Left ventricle myocardium superior (tissue), 1 donor: ENCODE results near the gene GSE1. TPM values are rescaled to one million over a fixed set of nuclear protein-coding genes. Genes with fewer than 3 reads are reported as not detected.

Experiments used
- ATAC-seq: fragments of 200-7000 bp; cut with Tn5 transposase; one replicate; pipeline ENCODE4 v1.9.1; 2020; ENCODE audit warnings: mild to moderate bottlenecking, moderate library complexity
- DNase-seq: peaks from one replicate; pipeline ENCODE4 v3.0.0-alpha.2; 2020
- intact Hi-C: fragments of 100-400 bp; cut with micrococcal nuclease; formaldehyde crosslinking; loops from one replicate; pipeline ENCODE4 v1.11.0; 2022
- total RNA-seq: library from RNA; stranded (reverse); fragmentation: NEBNext Ultra II Directional; extraction: Animal tissue kit (Norgen Biotek cat#: 25700); gene quantifications from one replicate; pipeline ENCODE4 v1.2.1, GENCODE V29; 2021
- donor health status: DM: no; HTN: yes; CAD: no; lungs with severe emphysema.

Gene GSE1
- total RNA-seq, 1 donor from 2014 or later = 40.4 TPM

DNA sequence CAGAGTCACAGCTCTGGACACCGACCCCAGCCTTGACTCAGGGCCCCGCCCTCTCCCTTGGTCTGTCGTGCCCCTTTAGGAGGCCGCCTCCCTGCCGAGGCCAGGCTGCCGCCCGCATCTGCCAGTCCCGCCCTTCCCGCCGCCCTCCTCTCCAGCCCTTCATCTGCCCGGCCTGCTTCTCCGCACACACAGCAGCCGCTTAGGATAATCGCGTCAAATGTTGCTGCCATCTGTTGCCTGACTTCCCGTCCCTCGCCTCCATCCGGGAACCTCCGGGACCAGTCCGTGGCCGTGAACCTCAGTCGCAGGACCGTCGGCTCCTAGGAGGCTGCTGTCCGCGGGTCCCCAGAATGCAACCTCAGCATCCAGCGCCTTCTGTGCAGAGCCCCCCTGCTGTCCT, 11.9 kb downstream of the GSE1 start:
- ATAC-seq = no peak
- intact Hi-C loops = no loop called here
- DNase-seq = no peak

- no peak for DNase-seq
- intact Hi-C loops = no loop called here
These were observed 12.5 kb downstream of the GSE1 start for GRCh38 chr16:85625485-85626117.

DNA sequence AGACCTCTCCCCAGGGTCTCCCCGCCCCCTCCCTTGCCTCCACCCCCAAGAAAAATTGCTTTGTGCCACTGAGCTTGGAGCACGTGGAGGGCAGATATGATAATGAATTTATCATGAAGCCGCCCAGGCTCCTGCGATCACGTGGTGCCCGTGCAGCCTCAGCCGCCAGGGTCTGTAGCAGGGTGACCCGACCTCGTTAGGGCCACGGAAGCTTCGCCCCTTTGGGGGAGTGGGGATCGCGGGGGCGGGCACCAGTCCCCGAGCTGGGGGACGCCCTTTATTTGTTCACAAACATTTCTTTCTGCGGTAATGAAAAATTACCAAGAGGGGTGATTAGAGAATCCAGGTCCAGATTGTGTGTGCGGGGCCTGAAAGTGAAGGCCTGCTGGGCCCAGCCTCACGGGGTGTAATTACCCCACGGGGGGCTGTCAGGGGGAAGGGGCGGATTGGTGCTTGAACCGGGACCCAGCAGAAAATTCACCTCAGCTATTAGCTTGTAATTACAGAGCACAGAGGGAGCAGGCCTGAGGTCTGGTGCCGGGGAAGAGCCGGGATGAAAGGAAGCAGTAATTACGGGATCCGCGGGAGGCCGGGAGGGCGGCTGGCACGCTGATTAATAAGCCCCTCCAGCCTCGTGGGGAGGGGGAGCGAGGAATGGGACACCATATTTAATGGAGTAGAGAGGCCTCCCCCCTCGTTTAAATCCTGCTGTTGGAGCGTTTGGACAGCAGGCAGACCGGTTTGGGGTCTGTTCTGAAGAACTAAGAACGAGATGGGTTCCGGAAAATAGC, 13.3 kb downstream of the GSE1 start:
- ATAC-seq = peak; percentile 26
- intact Hi-C loops = no loop called here
- DNase-seq = no peak

More at GRCh38 chr16:85625485-85626117, 12.5 kb downstream of the GSE1 start:
- ATAC-seq = no peak

DNA sequence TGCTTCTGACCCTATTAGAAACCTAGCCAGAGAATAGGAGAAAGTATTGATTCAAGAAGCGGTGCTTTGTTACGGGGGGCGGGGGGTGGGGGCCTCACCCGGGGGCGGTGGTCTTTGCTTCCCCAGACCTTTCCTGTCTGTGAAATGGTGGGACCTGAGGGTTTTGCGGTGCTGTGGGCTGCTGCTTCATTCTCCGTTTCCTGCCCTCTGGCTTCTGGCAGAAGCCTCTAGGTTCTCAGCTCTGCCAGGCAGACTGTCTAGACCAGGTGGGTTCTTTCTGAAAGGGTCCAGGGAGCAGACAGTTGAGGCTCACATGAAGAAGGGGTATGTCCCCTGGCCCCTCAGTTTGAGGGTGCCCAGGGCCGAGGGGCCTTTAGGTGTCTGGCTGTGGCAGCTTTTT, 14.0 kb downstream of the GSE1 start:
- intact Hi-C loops = no loop called here
- ATAC-seq (no peak), DNase-seq (no peak)

DNA sequence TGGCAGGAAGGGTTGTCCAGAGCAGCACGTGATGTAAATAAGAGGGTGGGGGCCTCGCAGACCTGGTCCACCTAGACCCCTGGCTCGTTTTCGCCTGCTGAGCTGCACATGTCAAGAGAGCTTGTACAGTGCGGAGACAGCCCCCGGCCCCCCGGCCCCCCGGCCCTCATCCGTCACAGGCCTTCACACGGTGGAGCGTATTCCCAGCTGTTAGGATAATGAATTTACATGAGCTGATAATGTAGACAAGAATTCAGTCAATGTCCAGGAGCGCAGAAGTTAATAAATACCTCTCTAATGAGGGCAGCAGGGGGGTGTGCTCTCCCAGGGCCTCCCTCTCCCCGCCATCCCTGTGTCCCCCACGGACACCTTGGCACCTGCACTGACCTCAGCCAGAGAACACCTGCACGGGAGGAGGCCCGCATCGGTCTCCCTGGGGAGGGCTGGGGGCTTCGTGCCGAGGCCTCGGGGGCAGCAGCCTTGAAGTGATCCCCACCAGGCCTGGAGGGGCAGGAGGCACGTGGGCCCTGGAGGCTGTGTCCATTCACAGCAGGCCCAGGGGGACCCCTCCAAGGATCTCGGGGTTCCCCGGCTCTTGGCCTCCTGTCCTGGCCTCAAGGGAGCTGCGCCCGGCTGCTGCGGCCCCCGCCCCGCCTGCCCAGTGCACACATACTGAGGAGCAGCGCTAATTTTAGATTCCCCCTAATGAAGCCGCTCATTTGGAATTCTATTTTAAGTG, 14.6 kb downstream of the GSE1 start:
- peak; percentile 80 for ATAC-seq
- intact Hi-C loops = no loop called here
- peak; percentile 81 for DNase-seq

DNA sequence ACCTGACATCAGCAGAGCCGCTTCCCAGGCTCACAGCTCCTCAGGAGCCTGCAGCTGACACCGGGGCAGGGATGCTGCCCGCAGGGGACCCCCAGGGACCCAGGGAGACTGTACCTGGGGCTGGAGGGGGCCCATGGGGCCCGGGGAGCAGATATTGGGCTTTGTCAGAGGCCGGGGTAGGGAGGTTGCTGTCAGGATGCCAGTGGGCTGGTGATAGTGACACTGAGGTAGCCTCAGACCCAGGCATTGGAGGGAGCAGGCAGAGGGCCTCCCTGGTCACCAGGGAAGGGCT, 15.1 kb downstream of the GSE1 start:
- DNase-seq (no peak), ATAC-seq (peak; percentile 1)
- intact Hi-C loops = no loop called here

DNA sequence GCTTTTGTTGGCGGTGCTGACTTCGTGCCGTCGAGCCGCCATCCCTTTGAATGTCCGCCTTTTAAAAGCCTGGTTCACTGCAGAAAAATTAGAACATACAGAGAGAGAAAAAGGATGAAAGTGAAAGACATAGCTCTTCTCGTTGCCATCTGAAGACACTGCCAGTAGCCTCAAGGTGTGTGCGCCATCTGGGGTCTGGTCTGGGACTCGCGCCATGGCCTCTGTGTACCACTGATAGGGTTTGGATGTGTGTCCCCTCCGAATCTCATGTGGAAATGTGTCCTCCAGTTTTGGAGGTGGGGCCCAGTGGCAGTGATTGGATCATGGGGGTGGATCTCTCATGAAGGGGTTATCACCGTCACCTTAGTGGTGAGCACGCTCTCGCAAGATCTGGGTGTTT, 15.5 kb downstream of the GSE1 start:
- no peak for ATAC-seq
- intact Hi-C loops = no loop called here
- no peak for DNase-seq

DNA sequence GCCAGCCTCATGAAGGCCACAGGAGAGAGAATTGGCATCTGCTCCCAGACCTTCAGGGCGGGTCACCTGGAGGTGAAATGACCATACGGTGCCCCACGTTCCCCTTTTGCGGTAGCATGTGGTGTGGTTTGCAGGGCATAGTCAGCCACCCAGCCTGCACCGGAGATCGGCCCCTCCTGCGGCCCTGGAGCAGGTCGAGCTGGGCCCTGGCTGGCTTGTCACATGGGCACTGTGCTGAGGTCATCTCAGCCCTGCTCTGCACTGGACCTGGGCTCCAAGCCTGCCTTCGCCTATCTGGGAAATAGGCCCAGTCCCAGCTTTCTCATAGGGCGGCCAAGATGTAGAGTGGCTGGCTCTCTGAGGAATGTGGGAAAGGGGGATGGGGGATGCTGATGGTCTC, 16.2 kb downstream of the GSE1 start:
- intact Hi-C loops = no loop called here
- ATAC-seq = peak; percentile 72
- DNase-seq = peak; percentile 74

- DNase-seq = no peak
- intact Hi-C loops = no loop called here
- ATAC-seq = no peak
These were observed 16.7 kb downstream of the GSE1 start for GRCh38 chr16:85629853-85630252.

DNA sequence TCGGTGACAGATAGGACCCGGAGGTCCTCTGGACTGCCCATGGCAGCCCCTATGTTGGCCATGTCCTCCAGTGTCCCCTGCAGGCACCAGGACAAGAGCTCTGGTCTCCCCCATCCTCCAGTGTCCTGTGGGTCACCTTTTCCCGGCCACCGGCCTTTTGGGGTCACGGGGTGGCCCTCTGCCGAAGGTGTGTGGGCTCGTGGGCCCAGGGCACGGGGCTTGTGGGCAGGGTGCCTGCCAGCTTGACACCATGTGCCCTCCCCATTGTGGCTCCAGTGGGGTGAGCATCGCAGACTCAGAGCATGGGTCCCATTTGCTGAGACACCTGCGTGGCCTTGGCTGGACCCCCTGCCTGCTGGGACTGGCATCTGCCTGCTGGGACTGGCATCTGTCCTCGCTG, 18.1 kb downstream of the GSE1 start:
- intact Hi-C loops = no loop called here
- ATAC-seq (no peak), DNase-seq (no peak)

GRCh38 chr16:85631802-85632393, 18.8 kb downstream of the GSE1 start:
- intact Hi-C loops = no loop called here
- ATAC-seq = no peak
- DNase-seq = no peak

DNA sequence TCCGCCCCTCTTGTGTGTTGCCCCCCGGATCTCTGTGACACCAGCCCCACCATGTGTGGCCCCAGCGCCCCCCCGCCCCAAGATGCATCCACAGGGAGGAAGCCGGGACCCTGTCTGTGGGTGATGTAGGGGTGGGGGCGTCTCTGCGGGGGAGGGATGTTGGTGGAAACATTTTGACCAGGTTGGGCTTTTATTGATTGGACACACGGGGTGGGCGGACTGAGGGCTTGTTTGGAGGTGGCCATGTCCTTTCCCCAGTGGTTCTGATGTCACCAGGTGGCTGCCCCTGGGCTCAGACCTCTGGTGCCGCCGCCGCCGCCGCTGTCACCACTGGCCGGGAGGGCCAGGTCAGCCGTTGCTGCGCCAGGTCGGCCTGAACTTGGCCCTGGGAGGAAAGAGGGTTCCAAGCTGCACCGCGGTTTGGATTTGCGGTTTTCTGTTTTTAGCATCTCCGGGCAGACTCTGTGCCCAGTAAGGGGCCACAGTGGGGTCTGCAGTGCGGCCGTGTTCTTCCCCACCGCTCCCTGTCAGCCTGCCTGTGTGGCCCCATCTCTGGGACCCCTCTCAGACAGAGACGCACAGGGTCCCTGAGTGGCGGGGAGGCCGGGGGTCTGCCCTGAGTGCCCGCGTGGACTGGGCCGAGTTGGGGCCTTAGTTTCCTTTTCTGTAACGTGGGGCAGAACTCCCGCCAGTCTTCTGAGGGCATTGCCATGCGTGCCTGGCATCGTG, 19.8 kb downstream of the GSE1 start:
- ATAC-seq (no peak), DNase-seq (no peak)
- intact Hi-C loops = no loop called here

- no peak for ATAC-seq
- no peak for DNase-seq
- intact Hi-C loops = no loop called here
These were observed 20.3 kb downstream of the GSE1 start for GRCh38 chr16:85633438-85633743.

DNA sequence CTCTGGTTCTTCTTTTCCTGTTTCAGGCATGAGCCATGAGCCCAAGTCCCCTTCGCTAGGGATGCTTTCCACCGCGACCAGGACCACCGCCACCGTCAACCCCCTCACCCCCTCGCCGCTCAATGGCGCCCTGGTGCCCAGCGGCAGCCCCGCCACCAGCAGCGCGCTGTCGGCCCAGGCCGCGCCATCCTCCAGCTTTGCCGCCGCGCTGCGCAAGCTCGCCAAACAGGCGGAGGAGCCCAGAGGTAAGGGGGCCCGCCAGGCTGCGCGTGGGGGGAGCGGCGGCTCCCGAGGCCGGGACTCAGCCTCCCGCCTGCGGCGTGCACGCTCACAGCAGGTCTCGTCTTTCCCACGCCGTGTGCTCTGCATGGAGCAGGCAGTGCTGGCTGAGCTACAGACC, 20.8 kb downstream of the GSE1 start:
- DNase-seq = no peak
- ATAC-seq = no peak
- intact Hi-C loops = no loop called here

GRCh38 chr16:85634747-85635544, 21.8 kb downstream of the GSE1 start:
- intact Hi-C loops = no loop called here
- no peak for ATAC-seq
- no peak for DNase-seq

- ATAC-seq (no peak), DNase-seq (no peak)
- intact Hi-C loops = no loop called here
These were observed 22.5 kb downstream of the GSE1 start for GRCh38 chr16:85635545-85636140.

- intact Hi-C loops = no loop called here
- ATAC-seq (no peak), DNase-seq (no peak)
These were observed 23.2 kb downstream of the GSE1 start for GRCh38 chr16:85636234-85636812.
